Mesodermal cell (in vitro differentiated cells): ENCODE results near the gene ZDBF2. TPM values are rescaled to one million over a fixed set of nuclear protein-coding genes. Genes with fewer than 3 reads are reported as not detected.
"Not testable (repeated sequence)": the region's sequence is repeated elsewhere in the genome, so short reads cannot be mapped to it uniquely, and the experiment has no call there.

ENCODE experiments used
- H3K27ac ChIP-seq: 2 replicates; pipeline ENCODE4 v1.7.0; 2013; ENCODE audit warnings: mild to moderate bottlenecking, low read depth, low read length, moderate library complexity; ENCODE audit not compliant: severe bottlenecking
- H3K36me3 ChIP-seq: 2 replicates; pipeline ENCODE4 v1.7.1; 2013; ENCODE audit warnings: mild to moderate bottlenecking, low read length, moderate library complexity; ENCODE audit not compliant: control insufficient read depth, insufficient read depth
- H3K4me1 ChIP-seq: one replicate; pipeline ENCODE4 v1.7.1; 2013; ENCODE audit warnings: mild to moderate bottlenecking, low read length; ENCODE audit not compliant: insufficient read depth, control insufficient read depth, poor library complexity, severe bottlenecking
- H3K4me3 ChIP-seq: 2 replicates; pipeline ENCODE4 v1.7.0; 2013; ENCODE audit warnings: low read length, control low read depth, mild to moderate bottlenecking; ENCODE audit not compliant: insufficient read depth, poor library complexity, severe bottlenecking; ENCODE audit errors: extremely low read depth
- H3K9me3 ChIP-seq: 2 replicates; pipeline ENCODE4 v1.7.1; 2013; ENCODE audit warnings: mild to moderate bottlenecking, low read length, moderate library complexity; ENCODE audit not compliant: control insufficient read depth
- whole genome bisulfite sequencing, 2 experiments: methylation state at CpG; one replicate each; pipeline ENCODE4 v1.1.5; 2013; ENCODE audit warnings: missing lambda C conversion rate in 2 of 2; ENCODE audit not compliant: insufficient coverage in 2 of 2; 5-methylcytosine and 5-hydroxymethylcytosine counted together
- polyA plus RNA-seq, 2 experiments: library from polyadenylated mRNA; stranded (reverse); fragments of 50-300 nt; gene quantifications; one replicate each; pipeline ENCODE4 v1.2.3, GENCODE V29; 2013

ZDBF2 gene
- 18.3 TPM for polyA plus RNA-seq (2013, experiment 1 of 2)
- polyA plus RNA-seq (2013, experiment 2 of 2) = 16.8 TPM

- 0% methylated on average over 47 to 82 of the region's 104 CpGs for WGBS, 2 experiments
Measured at GRCh38 chr2:206274434-206275311, at the start of gene ZDBF2. Gene ZDBF2, plus strand, starts transcription at chr2:206274663. Its CDS starts 7,187 bp downstream, at chr2:206281850.

DNA sequence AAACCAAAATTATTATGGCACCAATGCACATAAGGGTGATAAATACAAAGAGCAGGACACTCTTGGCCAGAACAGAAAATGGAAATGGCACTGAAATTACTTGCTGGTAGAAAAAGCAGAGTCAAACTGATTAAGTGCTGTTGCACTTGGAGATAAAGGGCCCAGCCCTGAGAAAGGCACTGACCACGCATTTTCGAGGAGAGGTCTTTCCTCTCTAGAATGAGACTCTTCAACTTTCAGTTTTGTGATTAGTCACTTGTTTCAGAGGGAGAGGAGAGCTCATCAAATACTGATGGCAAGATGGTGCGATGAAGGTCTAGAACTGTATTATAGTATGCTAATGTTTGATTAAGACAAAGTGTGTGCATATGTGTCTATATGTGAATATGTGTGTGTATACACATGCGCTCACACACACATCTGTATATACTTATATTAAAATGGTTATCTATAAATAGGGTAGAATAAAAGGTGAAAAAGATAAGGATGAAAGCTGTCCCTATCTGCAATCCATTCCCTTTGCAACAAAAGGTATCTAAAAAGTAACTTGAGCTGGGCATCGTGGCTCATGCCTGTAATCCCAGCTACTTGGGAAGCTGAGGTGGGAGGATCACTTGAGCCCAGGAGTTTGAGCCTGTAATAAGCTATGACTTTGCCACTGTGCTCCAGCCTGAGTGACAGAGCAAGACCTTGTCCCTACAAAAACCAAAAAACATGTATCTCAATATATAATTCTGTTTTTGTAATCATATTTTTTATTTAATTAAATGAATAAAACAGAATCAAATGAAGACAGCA, 48.8 kb upstream of the ZDBF2 start:
- H3K9me3 ChIP-seq = no peaks in the 10 kb centered on the region
- WGBS, 2 experiments = 82 to 100% methylated on average over 1 to 3 of the region's 5 CpGs
- H3K4me3 ChIP-seq = no peak overlapping the region
- H3K4me1 ChIP-seq = peaks cover 10% of the 10 kb centered on the region
- H3K27ac ChIP-seq = no peak overlapping the region
- no peaks in the 10 kb centered on the region for H3K36me3 ChIP-seq

More at GRCh38 chr2:206274434-206275311, at the start of gene ZDBF2:
- Histone ChIP-seq H3K9me3 (no peaks in the 10 kb centered on the region), H3K4me1 (no peaks in the 10 kb centered on the region), H3K27ac (peak within 1 kb of the TSS; percentile 99), H3K4me3 (peak within 1 kb of the TSS; percentile 93), H3K36me3 (no peaks in the 10 kb centered on the region)

- H3K4me1 ChIP-seq, H3K27ac ChIP-seq, H3K9me3 ChIP-seq, H3K36me3 ChIP-seq, H3K4me3 ChIP-seq: not testable (repeated sequence)
- WGBS, 2 experiments = 83 to 93% methylated on average over 4 to 7 of the region's 9 CpGs
Measured at GRCh38 chr2:206228636-206229035, 45.8 kb upstream of the ZDBF2 start.

DNA sequence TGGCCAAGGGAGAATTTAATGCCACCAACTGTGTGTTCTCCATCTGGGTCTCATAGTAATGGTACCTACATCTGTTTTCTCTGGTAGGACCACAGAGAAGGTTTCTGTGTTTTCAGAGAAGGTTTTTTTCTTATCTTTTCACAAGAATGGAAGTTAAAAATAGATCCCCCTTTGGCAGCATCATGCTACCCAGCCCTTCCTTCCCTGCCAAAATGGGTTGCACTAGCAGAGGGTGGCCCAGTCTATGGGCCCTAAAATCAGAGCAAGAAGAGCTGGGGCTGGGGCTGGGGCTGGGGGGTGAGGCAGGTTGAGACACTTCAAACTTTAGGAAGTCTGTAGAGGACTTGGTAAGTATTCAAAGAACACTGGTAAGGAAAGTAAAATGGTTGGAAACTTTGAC, 44.8 kb upstream of the ZDBF2 start:
- H3K9me3 ChIP-seq = no peaks in the 10 kb centered on the region
- H3K4me1 ChIP-seq = peaks cover 10% of the 10 kb centered on the region
- H3K27ac ChIP-seq = no peak overlapping the region
- H3K36me3 ChIP-seq = no peaks in the 10 kb centered on the region
- H3K4me3 ChIP-seq = no peak overlapping the region

- Histone ChIP-seq H3K9me3 (no peaks in the 10 kb centered on the region), H3K4me3 (no peak overlapping the region), H3K36me3 (no peaks in the 10 kb centered on the region), H3K4me1 (peaks cover 9% of the 10 kb centered on the region), H3K27ac (peak overlapping the region; percentile 36)
- WGBS, 2 experiments = 20% methylated on average over 1 of the region's 2 CpGs; no CpG with 5 or more reads in 1 of the 2 experiments
Measured at GRCh38 chr2:206230060-206230762, 44.3 kb upstream of the ZDBF2 start.

DNA sequence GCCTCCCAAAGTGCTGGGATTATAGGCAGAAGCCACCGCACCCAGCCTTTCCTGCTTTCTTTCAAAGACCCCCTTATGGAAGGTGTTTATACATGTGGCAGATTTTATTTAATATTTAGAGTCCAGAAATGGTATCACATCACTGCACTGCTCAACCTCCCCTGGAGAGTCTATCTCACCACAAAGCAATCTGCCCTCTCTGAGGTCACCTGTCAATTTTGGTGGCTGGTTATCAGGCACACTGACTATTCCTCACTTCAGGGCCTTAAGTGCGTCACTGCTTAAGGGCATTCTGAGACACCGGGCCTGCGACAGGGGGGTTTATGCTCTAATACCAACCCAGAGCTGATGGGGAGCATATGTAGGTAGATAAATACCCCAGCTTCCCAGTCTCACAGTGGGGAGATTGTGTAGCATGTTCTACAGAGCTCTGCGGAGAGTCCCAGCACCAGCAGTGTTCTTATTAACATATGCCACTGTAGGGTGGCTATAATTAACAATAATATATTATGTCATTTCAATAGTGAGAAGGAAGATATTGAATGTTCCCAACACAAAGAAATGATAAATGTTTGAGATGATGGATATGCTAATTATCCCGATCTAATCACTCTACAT, 42.7 kb upstream of the ZDBF2 start:
- WGBS, 2 experiments = no CpG with 5 or more reads among the region's 6 CpGs

GRCh38 chr2:206232287-206233035, 42.0 kb upstream of the ZDBF2 start:
- WGBS, 2 experiments = 81 to 86% methylated on average over 6 of the region's 7 CpGs
- no peak overlapping the region for H3K4me3 ChIP-seq
- H3K9me3 ChIP-seq = no peaks in the 10 kb centered on the region
- H3K36me3 ChIP-seq = no peaks in the 10 kb centered on the region
- peaks cover 5% of the 10 kb centered on the region for H3K4me1 ChIP-seq
- peak overlapping the region; percentile 10 for H3K27ac ChIP-seq

More for the DNA sequence above, 42.7 kb upstream of the ZDBF2 start:
- H3K27ac ChIP-seq = no peak overlapping the region
- H3K36me3 ChIP-seq = no peaks in the 10 kb centered on the region
- no peaks in the 10 kb centered on the region for H3K9me3 ChIP-seq
- no peak overlapping the region for H3K4me3 ChIP-seq
- H3K4me1 ChIP-seq = peaks cover 5% of the 10 kb centered on the region

- H3K4me3 ChIP-seq = no peak overlapping the region
- no peaks in the 10 kb centered on the region for H3K4me1 ChIP-seq
Measured at GRCh38 chr2:206239157-206239556, 35.3 kb upstream of the ZDBF2 start.

GRCh38 chr2:206240327-206240726, 34.1 kb upstream of the ZDBF2 start:
- Histone ChIP-seq H3K9me3 (no peaks in the 10 kb centered on the region), H3K36me3 (no peaks in the 10 kb centered on the region), H3K27ac (no peak overlapping the region), H3K4me3 (no peak overlapping the region), H3K4me1 (no peaks in the 10 kb centered on the region)
- WGBS, 2 experiments = 83 to 85% methylated on average over 2 of the region's 3 CpGs

More at GRCh38 chr2:206239157-206239556, 35.3 kb upstream of the ZDBF2 start:
- H3K9me3 ChIP-seq = no peaks in the 10 kb centered on the region
- no peak overlapping the region for H3K27ac ChIP-seq
- no peaks in the 10 kb centered on the region for H3K36me3 ChIP-seq

GRCh38 chr2:206241736-206242135, 32.7 kb upstream of the ZDBF2 start:
- Histone ChIP-seq H3K9me3 (no peaks in the 10 kb centered on the region), H3K27ac (no peak overlapping the region), H3K4me1 (no peaks in the 10 kb centered on the region), H3K4me3 (no peak overlapping the region), H3K36me3 (no peaks in the 10 kb centered on the region)
- WGBS, 2 experiments = 94 to 100% methylated on average over 2 of the region's 4 CpGs
